A549 (cell line): Measurements from ENCODE around the gene DHRS12.

ENCODE experiments used
- CHD4 ChIP-seq: fragments of 200-600 bp; sonication (generic); IDR thresholded peaks from 2 replicates; pipeline ENCODE4 v1.6.1; 2016; ENCODE audit warnings: antibody characterized with exemption, mild to moderate bottlenecking, borderline replicate concordance
- CTCF ChIP-seq: fragments of >200 bp; sonication (Bioruptor Twin); formaldehyde crosslinking; IDR thresholded peaks from 3 replicates; pipeline ENCODE4 v1.5.1; 2016
- ESRRA ChIP-seq: fragments of 150-350 bp; IDR thresholded peaks from 2 replicates; pipeline ENCODE4 v1.6.1; 2014; ENCODE audit warnings: mild to moderate bottlenecking, low read length, borderline replicate concordance
- JUNB ChIP-seq: fragments of >200 bp; sonication (Bioruptor Twin); formaldehyde crosslinking; IDR thresholded peaks from 2 replicates; pipeline ENCODE4 v1.6.1; 2016
- KDM5A ChIP-seq: fragments of 200-600 bp; sonication (generic); IDR thresholded peaks from 2 replicates; pipeline ENCODE4 v1.6.1; 2016; ENCODE audit warnings: antibody characterized with exemption, mild to moderate bottlenecking
- MAX ChIP-seq: IDR thresholded peaks from 2 replicates; pipeline ENCODE4 v1.6.1; 2012
- MYC ChIP-seq: IDR thresholded peaks from 2 replicates; pipeline ENCODE4 v1.6.1; 2012; ENCODE audit warnings: mild to moderate bottlenecking, inconsistent platforms, low read length, improper control_type of control experiment, borderline replicate concordance
- POLR2A ChIP-seq: IDR thresholded peaks from 2 replicates; pipeline ENCODE4 v1.6.1; 2012; ENCODE audit warnings: mild to moderate bottlenecking, low read length
- RAD21 ChIP-seq, 2 experiments: fragments of >200 bp in 1 of 2; sonication (Bioruptor Twin) in 1 of 2; formaldehyde crosslinking in 1 of 2; IDR thresholded peaks in 1 of 2; conservative IDR thresholded peaks in 1 of 2; 2 replicates in 1 of 2; 3 replicates in 1 of 2; pipeline ENCODE4 v1.6.1; 2012 to 2018; ENCODE audit warnings: inconsistent platforms in 1 of 2
- REST ChIP-seq: fragments of 200-600 bp; sonication (generic); IDR thresholded peaks from 2 replicates; pipeline ENCODE4 v1.6.1; 2016; ENCODE audit warnings: antibody characterized with exemption, mild to moderate bottlenecking, moderate library complexity

GRCh38 chr13:51841732-51842131 lies 37.8 kb upstream of the DHRS12 start:
- no peak for TF ChIP-seq CHD4
- TF ChIP-seq ESRRA, result no peak
- no peak for TF ChIP-seq JUNB
- TF ChIP-seq KDM5A, result no peak
- no peak for TF ChIP-seq REST
- TF ChIP-seq MAX, result no peak
- TF ChIP-seq MYC, result no peak
- TF ChIP-seq CTCF, result no peak
- TF ChIP-seq POLR2A, result no peak
- no peak for TF ChIP-seq RAD21 (conservative IDR thresholded peaks at IDR 0.05 in 1 of 2, IDR thresholded peaks at IDR 0.05 in 1 of 2)
